ENCODE data around the gene NEK5.

DNA sequence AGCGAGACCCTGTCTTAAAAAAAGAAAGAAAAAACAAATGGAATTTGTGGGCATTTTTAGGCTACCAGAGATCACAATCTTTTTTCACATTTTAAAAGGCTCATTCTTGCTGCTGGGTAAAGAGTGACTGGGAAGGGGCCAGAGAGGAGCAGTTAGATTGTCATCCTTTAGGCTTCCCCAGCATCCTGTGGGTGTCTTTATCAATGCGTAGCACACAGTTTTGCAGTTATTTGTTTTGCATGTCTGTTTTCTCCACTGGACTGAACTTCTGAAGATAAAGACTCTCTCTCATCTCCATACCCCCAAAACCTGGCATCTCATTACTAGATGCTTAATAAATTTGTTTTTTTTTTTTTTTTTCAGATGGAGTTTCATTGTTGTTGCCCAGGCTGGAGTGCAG is 106.5 kb downstream of the NEK5 start:
- TF ChIP-seq, protein P1, sequence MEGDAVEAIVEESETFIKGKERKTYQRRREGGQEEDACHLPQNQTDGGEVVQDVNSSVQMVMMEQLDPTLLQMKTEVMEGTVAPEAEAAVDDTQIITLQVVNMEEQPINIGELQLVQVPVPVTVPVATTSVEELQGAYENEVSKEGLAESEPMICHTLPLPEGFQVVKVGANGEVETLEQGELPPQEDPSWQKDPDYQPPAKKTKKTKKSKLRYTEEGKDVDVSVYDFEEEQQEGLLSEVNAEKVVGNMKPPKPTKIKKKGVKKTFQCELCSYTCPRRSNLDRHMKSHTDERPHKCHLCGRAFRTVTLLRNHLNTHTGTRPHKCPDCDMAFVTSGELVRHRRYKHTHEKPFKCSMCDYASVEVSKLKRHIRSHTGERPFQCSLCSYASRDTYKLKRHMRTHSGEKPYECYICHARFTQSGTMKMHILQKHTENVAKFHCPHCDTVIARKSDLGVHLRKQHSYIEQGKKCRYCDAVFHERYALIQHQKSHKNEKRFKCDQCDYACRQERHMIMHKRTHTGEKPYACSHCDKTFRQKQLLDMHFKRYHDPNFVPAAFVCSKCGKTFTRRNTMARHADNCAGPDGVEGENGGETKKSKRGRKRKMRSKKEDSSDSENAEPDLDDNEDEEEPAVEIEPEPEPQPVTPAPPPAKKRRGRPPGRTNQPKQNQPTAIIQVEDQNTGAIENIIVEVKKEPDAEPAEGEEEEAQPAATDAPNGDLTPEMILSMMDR (IDR thresholded peaks at IDR 0.05; ENCODE audit: extremely low read depth in 1 of 2, insufficient read depth in 1 of 2, low read depth in 1 of 2, low read length in 2 of 2), result no peak
- TF ChIP-seq POLR2A (IDR thresholded peaks at IDR 0.05; ENCODE audit: low read depth, low read length) (no peak), POLR2AphosphoS5 (IDR thresholded peaks at IDR 0.05; ENCODE audit: insufficient read depth, low read depth, low read length) (no peak)
- TF ChIP-seq, protein P2, sequence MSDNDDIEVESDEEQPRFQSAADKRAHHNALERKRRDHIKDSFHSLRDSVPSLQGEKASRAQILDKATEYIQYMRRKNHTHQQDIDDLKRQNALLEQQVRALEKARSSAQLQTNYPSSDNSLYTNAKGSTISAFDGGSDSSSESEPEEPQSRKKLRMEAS (IDR thresholded peaks at IDR 0.05; ENCODE audit: insufficient read depth, insufficient read length), result no peak

Measured in endothelial cell of umbilical vein (primary cell).